HCT116 (cell line): ENCODE results near the gene ST7.

Experiments used
- CBX3 ChIP-seq: IDR thresholded peaks from 2 replicates; pipeline ENCODE4 v1.6.1; 2012; ENCODE audit warnings: low read depth
- CEBPB ChIP-seq: IDR thresholded peaks from 2 replicates; pipeline ENCODE4 v1.6.1; 2012; ENCODE audit warnings: low read depth
- EGR1 ChIP-seq: IDR thresholded peaks from 2 replicates; pipeline ENCODE4 v1.6.1; 2012; ENCODE audit warnings: low read depth
- EZH2 ChIP-seq: fragments of 200-600 bp; sonication (generic); IDR thresholded peaks from 2 replicates; pipeline ENCODE4 v1.6.1; 2017; ENCODE audit warnings: antibody characterized with exemption, mixed run types
- JUND ChIP-seq: IDR thresholded peaks from 2 replicates; pipeline ENCODE4 v1.6.1; 2012
- POLR2AphosphoS5 ChIP-seq: IDR thresholded peaks from 2 replicates; pipeline ENCODE4 v1.6.1; 2011; ENCODE audit warnings: mild to moderate bottlenecking, low read depth, low read length, moderate library complexity
- TCF7L2 ChIP-seq: IDR thresholded peaks from 2 replicates; pipeline ENCODE4 v1.7.0; 2011; ENCODE audit warnings: borderline replicate concordance, inconsistent platforms; ENCODE audit not compliant: insufficient read depth, insufficient read length; ENCODE audit errors: extremely low read depth
- ZNF274 ChIP-seq: fragments of 200-500 bp; sonication (Bioruptor generic); IDR thresholded peaks from 2 replicates; pipeline ENCODE4 v1.6.1; 2014; ENCODE audit warnings: mild to moderate bottlenecking, low read depth, low read length, inconsistent platforms
- TF ChIP-seq, protein P1 (sequence below), 3 experiments: fragments of 200-600 bp in 1 of 3; sonication (generic) in 1 of 3; IDR thresholded peaks in 2 of 3; conservative IDR thresholded peaks in 1 of 3; 2 replicates each; pipeline ENCODE4 v1.5.1; 2012 to 2017; ENCODE audit warnings: low read depth in 2 of 3, low read length in 2 of 3, antibody characterized with exemption in 1 of 3, borderline replicate concordance in 1 of 3, control low read depth in 1 of 3, mild to moderate bottlenecking in 1 of 3, mixed read lengths in 1 of 3, mixed run types in 1 of 3, moderate library complexity in 1 of 3; ENCODE audit not compliant: insufficient read depth in 1 of 3

DNA sequence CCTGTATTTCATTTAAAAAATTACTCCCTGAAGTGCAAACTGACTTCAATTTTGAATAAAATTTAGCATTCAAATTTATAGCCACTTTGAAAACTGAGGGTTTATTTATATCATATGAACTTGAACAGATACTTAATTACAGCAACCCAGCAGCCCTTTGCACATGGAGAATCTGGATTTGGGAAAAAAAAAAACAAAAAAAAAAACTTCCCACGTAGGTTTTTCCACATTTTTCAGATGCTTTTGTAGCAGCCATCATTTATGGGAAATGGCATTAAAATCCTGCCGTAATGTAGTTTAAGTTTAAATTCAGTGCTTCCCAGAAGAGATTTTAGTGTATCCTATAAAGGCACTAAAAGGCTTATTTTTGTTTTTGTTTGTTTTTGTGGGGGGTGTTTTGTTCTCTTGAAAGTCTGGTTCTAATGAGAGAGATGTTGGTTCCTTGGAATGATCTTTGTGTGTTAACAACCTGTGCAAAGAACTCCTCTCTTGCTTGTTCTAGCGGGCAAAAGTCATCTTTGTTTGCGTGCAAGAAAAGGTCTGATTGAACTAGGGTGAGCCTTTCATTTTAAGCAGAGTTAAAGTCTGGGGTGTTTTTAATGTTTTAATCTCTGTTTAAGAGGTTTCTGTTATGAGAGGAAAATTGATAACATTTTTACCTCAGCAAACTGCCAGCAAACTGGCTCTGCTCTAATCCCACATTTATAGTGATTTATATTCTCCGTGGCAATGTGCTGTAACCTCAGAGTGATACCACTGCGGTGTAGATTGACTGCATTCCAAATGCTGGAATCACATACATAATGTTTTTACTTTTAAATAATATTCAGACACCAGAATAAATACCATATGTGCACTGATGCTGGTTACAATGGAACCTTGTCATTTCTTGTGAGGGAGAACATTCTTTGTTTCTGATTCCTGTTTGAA, 264.1 kb downstream of the ST7 start:
- TF ChIP-seq TCF7L2 (no peak), EGR1 (no peak), ZNF274 (no peak), EZH2 (no peak), CBX3 (no peak), POLR2AphosphoS5 (no peak), JUND (no peak), CEBPB (no peak)
- TF ChIP-seq, protein P1, sequence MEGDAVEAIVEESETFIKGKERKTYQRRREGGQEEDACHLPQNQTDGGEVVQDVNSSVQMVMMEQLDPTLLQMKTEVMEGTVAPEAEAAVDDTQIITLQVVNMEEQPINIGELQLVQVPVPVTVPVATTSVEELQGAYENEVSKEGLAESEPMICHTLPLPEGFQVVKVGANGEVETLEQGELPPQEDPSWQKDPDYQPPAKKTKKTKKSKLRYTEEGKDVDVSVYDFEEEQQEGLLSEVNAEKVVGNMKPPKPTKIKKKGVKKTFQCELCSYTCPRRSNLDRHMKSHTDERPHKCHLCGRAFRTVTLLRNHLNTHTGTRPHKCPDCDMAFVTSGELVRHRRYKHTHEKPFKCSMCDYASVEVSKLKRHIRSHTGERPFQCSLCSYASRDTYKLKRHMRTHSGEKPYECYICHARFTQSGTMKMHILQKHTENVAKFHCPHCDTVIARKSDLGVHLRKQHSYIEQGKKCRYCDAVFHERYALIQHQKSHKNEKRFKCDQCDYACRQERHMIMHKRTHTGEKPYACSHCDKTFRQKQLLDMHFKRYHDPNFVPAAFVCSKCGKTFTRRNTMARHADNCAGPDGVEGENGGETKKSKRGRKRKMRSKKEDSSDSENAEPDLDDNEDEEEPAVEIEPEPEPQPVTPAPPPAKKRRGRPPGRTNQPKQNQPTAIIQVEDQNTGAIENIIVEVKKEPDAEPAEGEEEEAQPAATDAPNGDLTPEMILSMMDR (IDR thresholded peaks at IDR 0.05 in 2 of 3, conservative IDR thresholded peaks at IDR 0.05 in 1 of 3; ENCODE audit: borderline replicate concordance in 1 of 3, insufficient read depth in 1 of 3, low read depth in 2 of 3, low read length in 2 of 3), result no peak
